ENCODE measurements around the gene HSH2D. TPM values are rescaled to one million over a fixed set of nuclear protein-coding genes. Genes with fewer than 3 reads are reported as not detected.

Gene HSH2D
- total RNA-seq, 1 donor from 2014 or later = not detected

DNA sequence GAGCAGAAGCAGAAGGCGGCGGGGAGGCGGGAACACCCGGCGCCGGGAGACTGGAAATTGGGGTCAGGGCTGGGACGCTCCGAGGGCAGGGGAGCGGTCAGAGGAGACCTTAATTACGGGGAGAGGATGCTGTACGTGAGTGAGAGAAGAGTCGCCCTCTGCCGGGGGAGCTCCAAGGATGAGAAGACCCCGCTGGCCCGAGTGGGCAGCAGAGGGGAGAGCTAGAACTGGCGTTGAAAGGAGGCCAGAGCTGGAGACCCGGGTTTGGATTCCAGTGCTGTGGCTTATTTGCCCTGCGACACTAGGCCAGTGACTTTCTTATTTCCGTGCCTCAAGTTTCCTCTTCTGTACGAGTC is 42.3 kb downstream of the HSH2D start:
- peak overlapping the region; percentile 71 for H2AFZ ChIP-seq (replicated peaks)
- H3K9me3 ChIP-seq (ENCODE audit: low read depth) = no peaks in the 10 kb centered on the region
- H3K36me3 ChIP-seq = no peaks in the 10 kb centered on the region
- Mint-ChIP-seq H3K4me1 (peaks cover 12% of the 10 kb centered on the region), H3K36me3 (peaks cover 15% of the 10 kb centered on the region), H3K27ac (peak overlapping the region; percentile 90), H3K4me3 (peak overlapping the region; percentile 98), H3K9me3 (no peaks in the 10 kb centered on the region), H3K27me3 (ENCODE audit: insufficient read depth, low read depth) (peaks cover 3% of the 10 kb centered on the region)
- H3F3A ChIP-seq (ENCODE audit: low read depth) = peaks cover 12% of the 10 kb centered on the region
- TF ChIP-seq, protein P1, sequence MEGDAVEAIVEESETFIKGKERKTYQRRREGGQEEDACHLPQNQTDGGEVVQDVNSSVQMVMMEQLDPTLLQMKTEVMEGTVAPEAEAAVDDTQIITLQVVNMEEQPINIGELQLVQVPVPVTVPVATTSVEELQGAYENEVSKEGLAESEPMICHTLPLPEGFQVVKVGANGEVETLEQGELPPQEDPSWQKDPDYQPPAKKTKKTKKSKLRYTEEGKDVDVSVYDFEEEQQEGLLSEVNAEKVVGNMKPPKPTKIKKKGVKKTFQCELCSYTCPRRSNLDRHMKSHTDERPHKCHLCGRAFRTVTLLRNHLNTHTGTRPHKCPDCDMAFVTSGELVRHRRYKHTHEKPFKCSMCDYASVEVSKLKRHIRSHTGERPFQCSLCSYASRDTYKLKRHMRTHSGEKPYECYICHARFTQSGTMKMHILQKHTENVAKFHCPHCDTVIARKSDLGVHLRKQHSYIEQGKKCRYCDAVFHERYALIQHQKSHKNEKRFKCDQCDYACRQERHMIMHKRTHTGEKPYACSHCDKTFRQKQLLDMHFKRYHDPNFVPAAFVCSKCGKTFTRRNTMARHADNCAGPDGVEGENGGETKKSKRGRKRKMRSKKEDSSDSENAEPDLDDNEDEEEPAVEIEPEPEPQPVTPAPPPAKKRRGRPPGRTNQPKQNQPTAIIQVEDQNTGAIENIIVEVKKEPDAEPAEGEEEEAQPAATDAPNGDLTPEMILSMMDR (IDR thresholded peaks at IDR 0.05) = peak; percentile 57
- TF ChIP-seq EZH2phosphoT487 (IDR thresholded peaks at IDR 0.05) (no peak), EZH2 (IDR thresholded peaks at IDR 0.05) (no peak)
- DNase-seq (ENCODE audit: low spot score) = peak; percentile 86
- H3K4me1 ChIP-seq = peaks cover 5% of the 10 kb centered on the region
- H3K4me3 ChIP-seq = peak overlapping the region; percentile 97
- H3K79me2 ChIP-seq (ENCODE audit: low read depth) = peaks cover 34% of the 10 kb centered on the region
- peaks cover 16% of the 10 kb centered on the region for H4K20me1 ChIP-seq (ENCODE audit: low read depth)
- H3K27me3 ChIP-seq = peaks cover 17% of the 10 kb centered on the region
- peak overlapping the region; percentile 88 for H3K4me2 ChIP-seq
- peak overlapping the region; percentile 94 for H3K9ac ChIP-seq
- peak overlapping the region; percentile 65 for H3K27ac ChIP-seq

DNA sequence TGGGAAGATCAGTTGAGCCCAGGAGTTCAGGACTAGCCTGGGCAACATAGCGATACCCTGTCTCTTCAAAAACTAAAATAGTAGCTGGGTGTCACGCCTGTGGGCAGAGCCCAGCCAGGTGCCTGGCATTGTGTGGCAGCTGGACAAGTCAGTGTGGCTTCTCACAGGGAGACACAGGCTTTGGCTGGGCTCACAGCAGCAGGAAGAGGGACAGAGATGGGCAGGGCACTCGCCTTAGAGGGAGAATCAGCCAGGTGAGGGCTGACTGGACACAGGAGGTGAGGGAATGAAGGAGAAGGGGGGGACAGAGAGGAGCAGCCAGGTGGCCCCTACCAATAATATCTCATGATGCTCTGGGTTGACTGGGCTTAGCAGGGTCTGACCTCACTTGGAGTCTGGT is 45.0 kb downstream of the HSH2D start:
- no peak for DNase-seq (ENCODE audit: low spot score)
- Histone ChIP-seq H3K4me1 (peaks cover 5% of the 10 kb centered on the region), H3K27me3 (peaks cover 10% of the 10 kb centered on the region), H3K27ac (no peak overlapping the region), H3K9me3 (ENCODE audit: low read depth) (no peaks in the 10 kb centered on the region), H3K79me2 (ENCODE audit: low read depth) (peaks cover 34% of the 10 kb centered on the region), H2AFZ (replicated peaks) (no peak overlapping the region), H3F3A (ENCODE audit: low read depth) (peaks cover 11% of the 10 kb centered on the region), H3K4me2 (no peak overlapping the region), H3K4me3 (no peak overlapping the region), H4K20me1 (ENCODE audit: low read depth) (peaks cover 16% of the 10 kb centered on the region), H3K9ac (no peak overlapping the region), H3K36me3 (no peaks in the 10 kb centered on the region)
- Mint-ChIP-seq H3K4me3 (peak overlapping the region; percentile 10), H3K27me3 (ENCODE audit: insufficient read depth, low read depth) (peaks cover 5% of the 10 kb centered on the region), H3K36me3 (peaks cover 15% of the 10 kb centered on the region), H3K4me1 (peaks cover 12% of the 10 kb centered on the region), H3K9me3 (no peaks in the 10 kb centered on the region), H3K27ac (no peak overlapping the region)
- TF ChIP-seq, protein P1 (IDR thresholded peaks at IDR 0.05) = no peak
- no peak for TF ChIP-seq EZH2phosphoT487 (IDR thresholded peaks at IDR 0.05)
- TF ChIP-seq EZH2 (IDR thresholded peaks at IDR 0.05) = no peak

DNA sequence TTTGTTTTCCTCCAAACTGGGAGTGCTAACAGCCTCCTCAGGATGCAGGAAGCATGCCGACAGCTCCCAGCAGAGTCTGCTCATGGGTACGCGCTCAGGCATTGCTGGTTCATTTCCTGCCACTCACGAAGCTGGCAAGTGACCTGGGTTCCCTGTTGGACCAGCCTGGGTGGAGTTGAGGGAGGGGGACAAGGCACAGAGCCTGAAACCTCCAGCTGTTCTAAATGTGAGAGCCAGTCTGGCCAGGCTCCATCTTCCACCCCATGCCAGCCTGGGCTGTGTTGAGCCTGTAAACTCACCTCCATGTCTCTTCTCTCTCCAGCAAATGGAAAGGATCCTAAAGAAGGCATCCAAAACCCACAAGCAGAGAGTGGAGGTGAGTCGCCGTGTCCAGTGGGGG is 46.7 kb downstream of the HSH2D start:
- Histone ChIP-seq H3K9ac (no peak overlapping the region), H3K36me3 (no peaks in the 10 kb centered on the region), H3K4me2 (no peak overlapping the region), H3K4me1 (peaks cover 5% of the 10 kb centered on the region), H3K27ac (no peak overlapping the region), H3K4me3 (no peak overlapping the region), H3K27me3 (no peaks in the 10 kb centered on the region), H3F3A (ENCODE audit: low read depth) (peaks cover 9% of the 10 kb centered on the region), H2AFZ (replicated peaks) (no peak overlapping the region), H4K20me1 (ENCODE audit: low read depth) (peaks cover 16% of the 10 kb centered on the region), H3K9me3 (ENCODE audit: low read depth) (no peaks in the 10 kb centered on the region), H3K79me2 (ENCODE audit: low read depth) (peaks cover 34% of the 10 kb centered on the region)
- Mint-ChIP-seq H3K4me1 (peaks cover 8% of the 10 kb centered on the region), H3K9me3 (no peaks in the 10 kb centered on the region), H3K27me3 (ENCODE audit: insufficient read depth, low read depth) (peaks cover 3% of the 10 kb centered on the region), H3K36me3 (peaks cover 15% of the 10 kb centered on the region), H3K4me3 (no peak overlapping the region), H3K27ac (no peak overlapping the region)
- TF ChIP-seq EZH2phosphoT487 (IDR thresholded peaks at IDR 0.05) (no peak), EZH2 (IDR thresholded peaks at IDR 0.05) (no peak)
- TF ChIP-seq, protein P1 (IDR thresholded peaks at IDR 0.05) = no peak
- no peak for DNase-seq (ENCODE audit: low spot score)

Measured in neural progenitor cell (in vitro differentiated cells).